Stimulated activated CD8-positive, alpha-beta memory T cell treated with anti-CD3 and anti-CD28 coated beads, Interleukin-12 subunit alpha, Interleukin-12 subunit beta, amount 100 ng/mL, for 24 hours (primary cell): ENCODE data around the gene ADAM19.

Experiments used
- DNase-seq: peaks from one replicate; pipeline ENCODE4 v3.0.0-alpha.2; 2020; ENCODE audit errors: extremely low read depth

The ADAM19 gene

DNA sequence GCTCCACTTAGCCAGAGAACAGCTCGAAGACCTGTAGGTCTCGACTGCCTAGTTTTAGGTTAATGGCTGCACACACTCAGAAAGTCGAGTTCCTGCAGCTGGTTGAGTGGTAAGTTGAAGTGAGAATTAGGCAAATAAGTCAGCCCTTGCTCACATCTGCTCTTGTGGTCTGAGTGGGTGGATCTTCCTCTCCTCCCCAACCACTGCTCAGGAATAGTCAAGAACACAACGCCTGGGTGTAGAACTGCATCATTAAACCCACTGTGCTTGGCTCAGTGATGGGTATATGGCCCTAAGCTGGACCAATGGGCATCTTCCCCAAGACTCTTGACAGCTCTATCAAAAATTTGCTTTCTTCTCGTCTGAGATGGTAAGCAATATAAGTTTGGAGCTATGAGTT is 20.9 kb upstream of the ADAM19 start:
- no peak for DNase-seq

DNA sequence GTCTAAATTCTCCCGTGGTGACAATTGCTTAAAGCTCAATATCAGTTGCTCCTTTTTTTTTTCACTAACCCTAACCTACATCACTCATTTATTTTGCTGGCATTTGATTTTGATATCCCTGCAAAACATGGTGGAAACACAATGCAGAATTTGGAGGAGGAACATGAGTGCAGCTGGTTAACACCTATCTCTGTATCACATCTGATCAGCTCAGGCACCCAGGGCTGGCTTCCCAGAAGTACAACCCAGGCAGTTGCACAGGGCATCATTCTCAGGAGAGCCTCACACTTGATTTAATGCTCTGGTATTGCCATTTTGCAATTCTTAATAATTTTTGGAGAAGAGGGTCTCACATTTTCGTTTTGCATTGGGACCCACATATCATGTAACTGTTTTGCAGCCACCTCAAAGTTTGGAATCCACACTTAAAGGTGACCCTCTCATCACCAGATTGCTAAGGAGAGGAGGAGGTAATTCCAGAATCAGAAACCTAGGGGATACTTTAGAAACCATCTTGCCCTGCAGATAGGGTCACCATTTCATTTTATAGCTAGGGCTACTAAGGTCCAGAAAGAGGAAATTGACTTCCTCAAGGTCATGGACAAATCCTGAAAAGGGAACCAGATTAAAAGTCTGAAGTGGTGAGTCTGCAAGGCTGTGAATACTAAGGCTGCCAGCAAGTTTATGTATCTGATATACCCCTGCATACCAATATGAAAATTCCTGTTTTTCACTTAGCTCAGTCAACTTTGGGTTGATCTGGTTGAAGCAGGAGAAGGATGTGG is 19.3 kb upstream of the ADAM19 start:
- DNase-seq: no peak

DNA sequence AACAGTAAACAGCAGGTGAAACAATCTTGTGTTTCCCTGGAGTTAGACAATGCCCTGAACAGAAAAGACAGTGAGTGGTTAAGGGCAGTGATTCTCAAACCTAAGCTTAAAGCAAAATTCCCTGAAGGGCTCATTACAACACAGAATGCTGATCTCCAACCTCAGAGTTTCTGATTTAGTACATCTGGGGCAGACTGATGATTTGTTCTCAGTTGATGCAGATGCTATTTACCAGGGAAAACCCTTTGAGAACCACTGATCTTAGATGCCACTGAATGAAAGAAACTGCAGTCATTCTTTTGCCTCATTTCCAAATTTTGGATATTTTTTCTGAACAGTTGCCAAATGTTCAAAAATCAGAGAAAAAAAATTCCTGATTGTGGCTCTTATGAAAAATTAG is 18.7 kb upstream of the ADAM19 start:
- DNase-seq: no peak

DNA sequence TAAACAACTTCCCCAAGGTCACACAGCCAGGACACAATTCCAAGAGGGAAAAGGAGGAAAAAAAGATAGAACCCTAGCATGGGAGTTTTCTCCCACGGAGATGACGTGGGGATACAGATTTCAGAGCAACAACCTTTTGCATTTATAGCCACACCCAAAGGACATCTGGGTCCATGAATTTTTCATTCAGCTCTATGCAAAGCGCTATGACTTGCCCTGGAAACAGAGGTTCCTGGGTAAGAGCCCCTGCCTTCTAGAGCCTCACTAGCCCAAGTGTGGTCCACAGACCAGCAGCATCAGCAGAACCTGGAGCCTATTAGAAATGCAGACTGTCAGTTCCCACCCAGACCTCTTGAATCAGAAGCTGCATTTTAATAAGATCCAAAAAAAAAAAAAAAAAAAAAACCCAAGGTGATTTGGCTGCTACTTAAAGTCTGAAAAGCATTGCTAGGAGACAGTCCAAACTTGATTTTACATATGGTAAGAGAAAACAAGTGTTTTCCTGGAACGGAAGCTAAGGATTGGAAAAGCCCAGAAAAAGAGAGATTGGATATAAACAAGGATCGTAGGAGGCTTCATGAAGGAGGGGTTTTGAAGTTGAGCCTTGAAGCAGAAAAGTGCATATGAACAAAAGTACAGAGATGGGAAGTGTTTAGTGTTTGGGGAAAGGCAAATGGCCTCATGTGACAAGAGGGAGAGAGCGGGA is 17.6 kb upstream of the ADAM19 start:
- no peak for DNase-seq

DNA sequence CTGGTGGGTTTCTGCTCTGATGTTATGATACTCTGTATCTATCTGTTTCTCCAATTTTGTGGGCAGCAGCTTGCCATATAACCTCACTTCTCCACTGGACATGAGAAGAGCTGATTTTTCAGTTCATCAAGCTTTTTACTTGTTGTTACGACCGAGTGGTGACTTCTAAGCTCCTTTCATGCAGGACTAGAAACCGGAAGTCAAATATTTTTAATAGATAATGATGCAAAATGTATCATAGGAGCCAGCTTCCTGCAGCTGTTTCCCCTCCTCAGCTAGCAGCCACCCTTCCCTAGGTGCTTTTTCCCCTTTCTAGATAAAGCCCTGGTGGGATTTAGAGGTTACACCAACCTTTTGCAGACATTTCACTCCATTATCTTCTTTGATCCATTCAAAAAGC is 17.0 kb upstream of the ADAM19 start:
- DNase-seq: no peak

DNA sequence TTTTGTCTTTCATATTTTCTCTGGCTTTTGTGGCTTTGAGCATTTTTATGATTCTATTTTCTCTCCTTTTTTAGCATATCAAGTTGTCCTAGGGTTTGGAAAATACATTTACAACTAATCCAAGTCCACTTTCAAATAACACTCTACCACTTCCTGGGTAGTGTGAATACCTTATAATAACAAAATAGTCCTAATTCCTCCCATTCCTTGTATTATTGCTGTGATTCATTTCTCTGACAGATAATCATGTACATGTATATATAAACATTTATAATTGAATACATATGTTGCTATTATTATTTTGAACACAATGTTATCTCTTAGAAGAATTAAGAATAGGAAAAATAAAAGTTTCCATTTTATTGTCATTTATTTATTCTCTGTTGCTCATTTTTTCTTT is 14.9 kb upstream of the ADAM19 start:
- DNase-seq: no peak

DNA sequence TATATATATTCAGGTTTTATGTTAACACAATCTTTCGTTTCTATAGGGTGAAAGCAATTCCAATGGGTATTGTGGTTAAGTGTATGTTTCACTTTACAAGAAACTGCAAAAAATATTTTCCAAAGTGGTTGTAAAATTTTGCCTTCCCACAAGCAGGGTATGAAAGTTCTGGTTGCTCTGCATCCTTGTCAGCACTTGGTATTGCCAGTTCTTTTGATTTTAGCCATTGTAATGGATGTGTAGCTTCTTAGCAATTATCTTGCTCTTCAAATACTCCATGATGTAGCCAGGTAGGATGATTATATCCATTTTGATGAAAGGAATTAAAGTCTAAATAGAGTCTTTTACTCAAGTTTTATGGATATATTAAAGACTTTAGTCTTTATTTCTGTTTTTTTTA is 9.1 kb upstream of the ADAM19 start:
- no peak for DNase-seq

DNA sequence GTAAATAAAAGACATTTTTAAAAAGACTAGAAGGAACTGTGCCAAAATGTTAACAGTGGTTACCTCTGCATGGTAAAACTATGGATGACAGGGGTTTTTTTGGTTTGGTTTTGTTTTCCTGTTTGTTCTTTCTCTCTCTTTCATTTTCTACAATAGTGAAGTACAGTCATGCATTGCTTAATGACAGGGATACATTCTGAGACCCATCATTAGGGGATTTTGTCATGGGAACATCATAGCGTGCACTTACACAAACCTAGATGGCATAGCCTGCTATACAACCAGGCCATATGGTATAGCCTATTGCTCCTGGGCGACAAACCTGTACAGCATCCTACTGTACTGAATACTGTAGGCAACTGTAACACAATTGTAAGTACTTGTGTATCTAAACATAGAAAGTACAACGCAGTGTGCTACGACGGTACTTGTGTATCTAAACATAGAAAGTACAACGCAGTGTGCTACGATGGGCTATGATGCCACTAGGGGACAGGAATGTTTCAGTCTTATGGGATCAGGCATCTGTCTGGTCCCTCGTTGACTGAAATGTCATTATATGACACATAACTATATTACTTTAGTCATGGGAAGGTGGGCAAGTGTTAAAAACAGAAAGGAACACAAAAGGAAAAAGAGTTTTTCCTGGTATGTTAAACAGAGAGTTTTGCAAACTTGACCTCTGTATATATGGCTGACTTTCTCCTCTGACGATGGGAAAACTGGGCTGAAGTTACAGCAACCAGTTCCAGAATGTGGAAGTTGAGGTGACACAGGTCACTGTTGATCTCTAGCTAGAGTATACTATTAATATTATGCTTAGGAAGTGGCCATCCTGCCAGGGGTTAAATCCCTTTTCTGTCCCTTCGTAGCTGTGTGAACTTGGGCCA is 7.4 kb upstream of the ADAM19 start:
- no peak for DNase-seq

DNA sequence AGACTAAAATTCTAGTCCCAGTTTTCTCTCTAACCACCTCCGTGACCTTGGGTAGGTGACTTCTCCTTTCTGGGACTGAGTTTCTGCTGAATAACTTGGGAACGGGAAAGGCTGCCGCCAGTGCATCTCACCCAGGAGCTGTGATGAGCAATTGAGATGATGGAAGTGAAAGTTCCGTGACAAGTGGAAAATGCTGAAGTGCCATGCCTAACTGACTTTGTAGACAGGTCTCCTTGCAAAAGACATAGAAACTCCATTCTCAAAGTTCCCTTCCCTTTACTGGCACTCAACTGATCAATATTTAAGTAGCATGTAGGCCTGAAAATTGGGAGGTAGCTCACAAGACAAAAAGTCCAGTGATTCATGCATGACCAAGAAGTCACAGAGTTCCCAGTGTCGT is 6.3 kb upstream of the ADAM19 start:
- no peak for DNase-seq

DNA sequence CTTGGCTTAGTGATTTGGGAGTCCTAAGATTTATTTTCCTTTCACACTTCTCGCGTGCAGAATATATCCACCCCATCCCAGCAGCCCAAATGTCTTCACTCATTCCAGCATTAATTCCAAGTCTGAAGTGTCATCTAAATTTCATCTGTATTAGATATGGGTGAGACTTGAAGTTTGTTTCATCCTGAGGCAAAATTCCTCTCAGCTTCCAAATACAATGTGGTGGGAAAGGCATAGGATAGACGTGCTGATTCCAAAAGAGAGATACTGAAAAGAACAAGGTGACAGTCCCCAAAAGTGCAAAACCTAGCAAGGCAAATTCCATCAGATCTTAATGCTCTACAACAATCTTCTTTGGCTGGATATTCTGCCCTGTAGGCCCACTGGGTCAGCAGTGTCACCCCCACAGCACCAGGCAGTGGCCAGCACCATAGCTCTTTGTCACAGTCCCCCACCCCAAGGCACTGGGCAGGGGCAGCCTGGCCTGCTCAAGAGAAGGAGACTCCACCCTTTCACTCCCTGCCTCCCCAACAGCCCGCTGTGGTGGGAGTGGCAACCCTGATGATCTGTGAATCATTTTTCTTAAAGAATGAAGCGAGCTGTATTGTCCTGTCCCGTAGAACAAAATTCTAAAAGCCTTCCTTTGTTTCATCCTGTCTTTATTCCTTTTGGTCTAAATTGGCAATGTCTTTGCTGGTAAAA is 2.7 kb upstream of the ADAM19 start:
- no peak for DNase-seq

DNA sequence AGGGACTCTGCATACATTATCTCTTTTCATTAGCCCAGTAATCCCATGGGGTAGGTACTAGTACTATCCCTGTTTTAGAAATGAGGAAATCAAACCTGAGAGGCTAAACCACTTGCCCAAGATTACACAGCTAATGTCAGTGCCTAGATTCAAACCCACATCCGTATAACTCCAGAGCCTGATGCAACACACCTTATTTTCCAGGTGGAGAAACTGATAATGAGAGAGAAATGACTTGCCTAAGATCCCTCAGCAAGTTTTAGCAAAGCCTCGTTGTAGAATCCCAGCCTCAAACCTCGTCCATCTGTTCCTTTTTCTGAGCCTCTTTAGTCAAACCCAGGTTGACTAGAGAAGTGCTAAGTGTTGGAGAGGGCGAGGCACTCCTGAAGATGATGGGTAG is 1.1 kb upstream of the ADAM19 start:
- DNase-seq: no peak

DNA sequence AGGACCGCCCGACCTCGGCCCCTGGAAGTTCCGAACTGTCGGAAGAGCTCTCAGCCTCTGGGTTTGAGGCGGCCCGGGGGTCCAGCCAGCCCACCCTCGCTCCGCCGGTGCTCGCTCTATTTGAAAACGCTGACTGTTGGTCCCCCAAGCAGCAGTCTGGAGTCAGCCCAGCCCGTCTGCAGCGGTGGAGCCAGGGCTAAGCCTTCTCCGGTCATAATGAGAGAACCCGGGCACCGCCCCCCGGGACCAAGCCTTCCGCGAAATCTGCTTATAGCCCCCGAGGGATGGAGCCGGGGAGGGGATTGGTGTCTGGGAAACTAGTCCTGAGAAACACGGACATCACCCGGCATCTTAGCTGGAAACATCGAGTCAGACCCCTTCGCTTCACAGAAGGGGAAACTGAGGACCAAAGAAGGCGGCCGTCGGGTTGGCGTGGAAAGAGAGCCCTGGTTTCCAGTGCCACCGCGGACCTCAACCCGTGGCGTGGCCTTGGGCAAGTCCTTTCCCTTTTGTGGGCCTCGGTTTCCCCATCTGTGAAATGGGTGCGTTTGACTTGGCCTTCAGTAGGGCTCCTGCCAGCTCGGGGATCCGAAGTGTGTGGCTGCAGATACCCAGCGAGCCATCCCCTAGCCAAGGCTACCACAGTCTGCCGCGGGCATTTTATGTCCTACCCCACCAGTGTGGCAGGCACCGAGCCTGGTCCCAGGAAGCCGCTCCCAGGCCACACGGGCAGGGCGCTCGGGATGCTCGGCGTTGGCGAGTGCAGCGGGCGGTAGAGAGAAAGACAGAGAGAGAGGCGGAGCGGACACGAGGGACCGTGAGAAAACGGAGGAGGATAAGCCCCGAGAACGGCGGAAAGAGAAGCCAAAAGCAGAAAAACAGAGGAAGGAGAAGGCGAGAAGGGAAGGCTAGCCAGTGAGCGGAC is 857 bp downstream of the ADAM19 start:
- no peak for DNase-seq

DNA sequence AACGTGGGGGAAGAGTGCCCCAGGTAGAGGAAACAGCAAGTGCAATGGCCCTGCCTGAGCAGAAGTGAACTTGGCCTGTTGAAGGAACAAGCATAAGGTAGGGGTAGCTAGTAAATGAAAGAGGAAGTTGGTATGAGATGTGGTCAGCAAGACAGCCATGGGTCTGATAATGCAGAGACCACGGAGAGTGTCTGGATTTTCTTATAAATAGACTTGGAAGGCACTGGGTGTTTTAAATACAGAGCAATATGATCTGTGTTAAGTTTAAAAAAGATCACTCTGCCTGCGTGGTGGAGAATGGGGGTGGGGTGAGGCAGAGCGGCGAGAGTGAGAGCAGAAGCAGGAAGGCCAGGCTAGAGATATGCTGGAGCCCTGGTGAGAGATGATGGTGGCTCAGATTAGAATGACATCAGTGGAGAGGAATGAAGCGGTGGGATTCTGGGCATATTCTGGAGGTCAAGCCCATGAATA is 4.2 kb downstream of the ADAM19 start:
- no peak for DNase-seq

DNA sequence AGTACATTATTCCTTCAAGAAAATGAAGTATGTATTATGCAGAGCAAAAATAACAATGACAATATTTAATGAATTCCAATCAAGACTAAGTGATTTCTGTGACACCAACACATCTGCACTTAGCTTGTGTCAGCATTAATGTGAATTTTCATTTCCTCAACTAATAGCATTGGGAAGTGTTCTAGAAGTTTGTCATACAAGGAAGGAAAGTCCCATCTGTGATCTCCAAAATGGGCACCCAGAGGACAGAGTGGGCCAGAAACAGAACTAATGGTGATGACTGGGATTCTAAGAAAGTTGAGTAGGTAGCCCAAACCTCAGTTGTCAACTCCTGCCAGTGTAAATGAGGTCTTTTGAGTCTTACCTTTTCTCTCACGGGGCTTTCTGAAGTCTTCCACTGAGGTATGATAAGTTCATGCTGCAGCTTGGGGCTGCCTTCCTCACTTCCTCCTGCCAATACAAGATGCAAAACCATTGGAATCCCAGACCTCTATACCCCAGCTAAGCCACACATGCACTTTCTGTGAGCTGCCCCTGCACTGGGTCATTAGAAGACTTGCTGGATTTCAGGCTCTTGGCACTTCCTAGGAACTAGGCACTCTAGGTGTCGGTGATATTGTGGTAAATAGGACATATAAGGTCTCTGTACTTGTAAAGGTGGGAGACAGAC is 4.9 kb downstream of the ADAM19 start:
- DNase-seq: no peak

DNA sequence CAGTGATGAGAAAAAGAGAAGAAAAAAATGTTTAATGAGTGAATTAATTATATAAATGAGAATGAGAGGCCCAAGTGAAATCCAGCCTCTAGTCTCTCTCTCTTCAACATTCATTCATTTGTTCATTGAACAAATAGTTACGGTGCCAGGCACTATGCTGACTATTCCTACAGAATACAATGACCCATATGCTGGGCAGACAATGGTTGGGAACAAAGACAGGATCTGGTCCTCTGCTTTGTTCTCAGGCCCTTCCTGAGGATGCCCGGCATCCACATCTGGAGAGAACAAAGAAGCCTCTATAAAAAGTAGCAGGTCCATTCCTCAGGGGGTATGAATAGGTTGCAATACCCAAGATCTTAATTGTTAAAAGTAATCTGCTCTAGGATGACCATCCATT is 6.9 kb downstream of the ADAM19 start:
- no peak for DNase-seq

DNA sequence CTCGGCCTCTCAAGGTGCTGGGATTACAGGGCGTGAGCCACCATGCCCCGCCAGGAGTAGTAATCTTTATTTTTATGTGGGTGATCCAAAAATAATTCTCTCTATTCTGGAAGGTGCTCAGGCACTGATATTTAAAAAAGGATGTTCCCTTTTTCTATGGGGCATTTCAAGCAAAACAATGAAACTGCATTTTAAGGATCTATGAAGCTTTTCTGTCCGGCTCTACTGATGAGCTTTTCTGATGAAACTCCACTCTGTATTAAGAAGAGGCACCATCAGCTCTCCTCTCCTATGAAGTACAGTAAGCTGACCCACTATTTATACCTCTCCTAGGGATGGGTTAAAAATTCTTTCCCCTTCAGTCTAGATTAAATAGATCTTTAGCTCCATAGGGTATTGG is 7.4 kb downstream of the ADAM19 start:
- no peak for DNase-seq

DNA sequence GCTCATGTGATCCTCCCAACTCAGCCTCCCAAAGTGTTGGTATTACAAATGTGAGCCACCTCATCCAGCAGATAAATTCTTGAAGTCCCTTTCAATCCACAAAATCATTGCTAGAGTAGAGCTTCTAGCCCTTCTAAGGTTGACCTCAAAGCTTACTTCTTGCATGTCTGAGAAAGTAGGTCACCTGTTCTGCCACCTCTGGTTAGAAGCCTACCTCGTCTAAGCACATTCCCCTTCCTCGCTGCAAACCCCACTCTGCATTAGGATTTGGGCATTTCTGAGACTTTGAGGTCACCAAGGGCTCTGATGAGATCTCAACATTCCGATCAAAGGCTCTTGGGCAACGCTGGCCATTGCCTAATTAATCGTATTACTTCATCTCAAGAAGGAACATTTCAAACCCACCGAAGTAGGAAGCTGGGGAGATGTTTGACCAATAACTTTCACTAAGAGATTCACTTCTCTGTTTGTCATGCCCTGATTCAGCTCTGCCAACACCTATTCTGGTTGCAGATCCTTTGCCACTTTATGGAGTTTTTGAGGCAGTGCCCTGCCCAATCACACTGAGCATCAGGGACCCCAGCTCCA is 8.6 kb downstream of the ADAM19 start:
- DNase-seq: no peak

DNA sequence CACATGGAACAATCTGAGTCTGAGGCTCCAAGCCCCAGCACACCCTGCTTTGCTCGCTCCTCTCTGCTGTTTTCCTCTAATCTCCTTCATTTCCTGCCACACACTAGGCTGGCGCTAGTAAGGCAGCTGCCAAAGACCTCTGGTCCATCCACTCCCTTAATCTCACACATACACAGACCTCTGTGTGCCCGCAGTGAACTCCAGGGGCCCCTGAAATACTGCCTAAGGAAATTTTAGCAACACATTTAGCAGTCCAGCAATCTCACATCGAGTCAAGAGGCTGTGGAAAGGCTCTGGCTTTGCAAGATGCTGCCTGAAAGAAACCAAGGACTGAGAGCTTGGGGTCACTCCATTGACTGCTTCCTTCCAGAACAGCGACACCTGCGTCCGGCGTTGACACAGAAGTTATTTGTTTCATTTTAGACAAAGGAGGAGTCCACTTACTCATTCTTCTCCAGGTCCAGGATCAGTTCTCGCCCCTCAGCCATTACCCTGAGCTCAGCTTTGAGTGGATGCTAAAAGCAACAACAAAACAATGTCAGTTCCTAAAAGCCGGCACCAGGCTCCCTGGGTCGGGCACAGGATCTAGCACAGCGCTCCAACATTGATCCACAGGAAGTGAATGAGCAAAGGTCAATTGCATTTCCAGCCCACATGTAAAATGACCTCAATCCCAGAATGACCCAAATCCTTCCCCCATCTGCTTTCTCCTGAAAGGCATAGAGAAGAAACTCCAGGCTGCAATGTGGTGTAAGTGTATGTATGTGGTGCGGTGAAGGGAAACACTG is 11.5 kb downstream of the ADAM19 start:
- no peak for DNase-seq

DNA sequence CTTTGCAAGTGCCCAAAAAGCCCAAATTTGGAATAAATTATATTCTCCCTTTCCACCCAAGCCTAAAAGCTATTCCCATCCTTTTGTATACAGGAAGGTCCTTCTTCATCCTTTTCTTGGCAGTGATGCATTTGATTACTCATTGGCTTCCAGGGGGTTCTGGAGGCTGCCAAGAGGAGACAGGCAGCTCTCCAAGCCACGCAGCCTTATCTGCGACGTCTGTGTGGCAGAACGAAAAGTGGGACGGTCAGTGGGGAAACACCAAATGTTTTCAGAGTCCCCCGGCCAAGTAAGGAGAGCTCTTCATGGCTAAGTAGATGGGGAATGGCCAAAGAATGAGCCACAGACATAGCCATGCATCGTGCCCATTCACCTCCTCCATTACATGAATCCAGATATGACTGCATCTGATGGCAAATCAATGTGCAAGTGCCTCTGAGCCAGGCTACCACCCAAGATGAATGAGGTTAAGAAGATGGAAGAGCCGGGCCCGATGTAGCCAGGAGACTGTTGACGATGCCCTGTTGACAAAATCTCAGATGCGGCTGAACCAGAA is 12.1 kb downstream of the ADAM19 start:
- no peak for DNase-seq
